ENCODE data around the gene SLC11A2. TPM values are rescaled to one million over a fixed set of nuclear protein-coding genes. Genes with fewer than 3 reads are reported as not detected.

SLC11A2 gene
- total and polyA plus RNA-seq, 2 of the 13 experiments (the other 11 are each of a cell fraction or from before 2014, with no cell fraction given) = 71.7 to 77.0 TPM

GRCh38 chr12:51025836-51026638 is at the start of gene SLC11A2 (continued):
- TF ChIP-seq MNT (IDR thresholded peaks at IDR 0.05) (peak; percentile 48), TCF7L2 (IDR thresholded peaks at IDR 0.05; ENCODE audit: low read depth, low read length) (no peak), SMAD1 (CRISPR knock-in tag; IDR thresholded peaks at IDR 0.05; ENCODE audit: borderline replicate concordance, low read depth) (peak; percentile 95; the same call in 1 of the 2 replicates), ZNF10 (CRISPR knock-in tag; IDR thresholded peaks at IDR 0.05; ENCODE audit: borderline replicate concordance, low read depth) (no peak), GLMP (CRISPR knock-in tag; IDR thresholded peaks at IDR 0.05; ENCODE audit: borderline replicate concordance) (peak; percentile 79; the same call in 1 of the 2 replicates), THAP9 (CRISPR knock-in tag; IDR thresholded peaks at IDR 0.05; ENCODE audit: borderline replicate concordance) (peak; percentile 87), SMC3 (IDR thresholded peaks at IDR 0.05; ENCODE audit: low read length) (no peak), REST (IDR thresholded peaks at IDR 0.05; ENCODE audit: borderline replicate concordance in 1 of 2, low read depth in 1 of 2, low read length in 2 of 2) (no peak), ELK4 (CRISPR knock-in tag; IDR thresholded peaks at IDR 0.05; ENCODE audit: borderline replicate concordance) (no peak), ZMYM4 (CRISPR knock-in tag; IDR thresholded peaks at IDR 0.05) (peak; percentile 80; the same call in 1 of the 2 replicates), IKZF1 (IDR thresholded peaks at IDR 0.05) (no peak), FLYWCH1 (CRISPR knock-in tag; IDR thresholded peaks at IDR 0.05) (peak; percentile 79; the same call in 1 of the 2 replicates), CHD4 (IDR thresholded peaks at IDR 0.05; ENCODE audit: borderline replicate concordance, low read length) (no peak), SNAPC2 (CRISPR knock-in tag; IDR thresholded peaks at IDR 0.05) (peak; percentile 95), ZFP36L1 (CRISPR knock-in tag; IDR thresholded peaks at IDR 0.05) (peak; percentile 82), ZNF343 (CRISPR knock-in tag; IDR thresholded peaks at IDR 0.05) (no peak), ZNF121 (CRISPR knock-in tag; IDR thresholded peaks at IDR 0.05) (no peak; the same call in 1 of the 2 replicates)

Measured in HepG2 (cell line).